CD4-positive, alpha-beta T cell treated with Interleukin-6 for 4 hours (primary cell): ENCODE measurements around the gene TMEM181.
"Not testable (repeated sequence)": the region's sequence is repeated elsewhere in the genome, so short reads cannot be mapped to it uniquely, and the experiment has no call there.

Source experiments
- DNase-seq: peaks from one replicate; pipeline ENCODE4 v3.0.0-alpha.2; 2020; ENCODE audit warnings: mixed read lengths

Gene TMEM181

DNA sequence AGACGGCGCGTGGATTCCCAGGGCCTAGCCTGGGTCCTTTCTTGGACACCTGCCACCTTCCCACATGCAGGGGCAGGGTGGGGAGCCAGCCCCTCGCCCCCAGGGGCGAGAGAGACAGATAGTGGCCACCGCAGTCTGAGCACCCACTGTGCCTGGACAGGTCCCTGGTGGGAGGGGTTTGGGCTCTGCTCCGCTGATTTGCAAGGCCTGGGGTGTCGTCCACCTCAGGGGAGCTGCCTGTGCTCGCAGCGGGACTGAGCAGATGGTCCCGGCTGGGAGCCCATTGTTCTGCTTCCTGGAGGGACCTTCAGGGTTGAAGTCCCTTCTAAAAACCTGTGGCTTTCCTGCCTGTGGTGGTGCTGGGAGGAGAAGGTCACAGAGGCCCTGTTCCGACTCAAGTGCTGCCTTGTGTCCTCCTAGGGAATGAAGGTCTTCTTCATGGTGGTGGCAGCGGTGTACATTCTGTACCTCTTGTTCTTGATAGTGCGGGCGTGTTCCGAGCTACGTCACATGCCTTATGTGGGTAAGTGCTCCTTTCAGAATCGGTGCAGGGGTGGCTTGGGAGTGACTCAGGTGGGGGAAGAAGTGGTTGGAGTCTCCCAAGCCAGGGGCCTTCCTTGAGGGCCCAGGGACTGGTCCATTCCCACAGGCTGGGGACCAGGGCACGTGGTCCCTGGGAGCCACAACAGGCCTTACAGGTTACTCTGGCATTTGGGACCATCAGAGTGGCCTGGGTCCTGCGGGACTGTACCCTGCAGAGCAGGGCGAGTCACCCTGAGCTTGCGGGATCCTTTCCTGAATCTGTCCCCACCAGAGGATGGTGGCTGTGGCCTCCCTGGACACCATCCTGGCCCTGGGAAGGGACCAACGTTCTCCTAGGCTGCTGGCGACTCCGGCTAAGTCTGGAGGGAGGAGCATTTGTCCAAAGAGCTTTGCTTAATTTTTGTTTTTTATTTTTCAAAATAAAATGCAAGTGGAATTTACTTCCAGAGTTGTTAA, 65.1 kb downstream of the TMEM181 start:
- DNase-seq = no peak

DNA sequence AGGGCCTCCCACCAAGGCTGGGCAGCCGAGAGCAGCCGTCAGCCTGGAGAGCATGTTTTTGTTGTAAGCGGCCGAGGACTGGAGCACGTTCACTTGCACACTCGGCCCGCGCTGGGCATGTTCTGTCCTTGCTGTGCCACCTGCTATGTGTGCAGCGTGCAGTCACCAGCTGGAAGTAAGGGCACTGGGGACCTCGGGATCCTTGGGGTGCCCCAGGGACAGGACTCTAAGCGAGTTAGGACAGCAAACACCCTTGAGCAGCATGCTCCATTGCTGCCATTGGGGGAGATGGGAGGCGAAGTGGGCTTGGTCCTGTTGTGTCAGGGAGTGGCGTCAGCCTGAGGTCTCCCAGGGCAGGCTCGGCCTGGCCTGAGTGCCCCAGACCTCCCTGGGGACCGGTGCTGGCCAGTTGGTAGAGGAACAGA, 66.0 kb downstream of the TMEM181 start:
- no peak for DNase-seq

GRCh38 chr6:158626360-158627167, 66.7 kb downstream of the TMEM181 start:
- no peak for DNase-seq

GRCh38 chr6:158627168-158627939, 67.5 kb downstream of the TMEM181 start:
- no peak for DNase-seq

GRCh38 chr6:158627940-158628211, 68.0 kb downstream of the TMEM181 start:
- no peak for DNase-seq

DNA sequence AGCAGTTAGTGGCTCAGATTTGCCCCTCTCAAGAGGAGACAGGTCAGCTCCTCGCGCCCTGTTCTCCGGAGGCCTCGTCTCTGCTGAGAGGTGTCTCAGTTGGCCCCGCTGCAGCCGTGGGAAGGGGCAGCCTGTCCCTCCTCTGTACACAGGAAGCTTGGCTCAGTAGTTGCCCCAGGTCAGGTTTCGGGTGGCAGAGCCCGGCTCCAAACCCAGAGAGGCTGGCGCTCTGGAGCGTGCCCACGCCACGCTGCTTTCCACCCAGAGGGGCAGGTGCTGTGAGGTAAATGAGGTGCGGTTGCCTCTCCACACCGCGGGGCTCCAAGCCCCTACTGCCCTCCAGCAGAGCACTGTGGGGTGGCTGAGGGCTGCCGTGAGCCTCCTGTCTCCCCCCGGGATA, 68.7 kb downstream of the TMEM181 start:
- DNase-seq = no peak

DNA sequence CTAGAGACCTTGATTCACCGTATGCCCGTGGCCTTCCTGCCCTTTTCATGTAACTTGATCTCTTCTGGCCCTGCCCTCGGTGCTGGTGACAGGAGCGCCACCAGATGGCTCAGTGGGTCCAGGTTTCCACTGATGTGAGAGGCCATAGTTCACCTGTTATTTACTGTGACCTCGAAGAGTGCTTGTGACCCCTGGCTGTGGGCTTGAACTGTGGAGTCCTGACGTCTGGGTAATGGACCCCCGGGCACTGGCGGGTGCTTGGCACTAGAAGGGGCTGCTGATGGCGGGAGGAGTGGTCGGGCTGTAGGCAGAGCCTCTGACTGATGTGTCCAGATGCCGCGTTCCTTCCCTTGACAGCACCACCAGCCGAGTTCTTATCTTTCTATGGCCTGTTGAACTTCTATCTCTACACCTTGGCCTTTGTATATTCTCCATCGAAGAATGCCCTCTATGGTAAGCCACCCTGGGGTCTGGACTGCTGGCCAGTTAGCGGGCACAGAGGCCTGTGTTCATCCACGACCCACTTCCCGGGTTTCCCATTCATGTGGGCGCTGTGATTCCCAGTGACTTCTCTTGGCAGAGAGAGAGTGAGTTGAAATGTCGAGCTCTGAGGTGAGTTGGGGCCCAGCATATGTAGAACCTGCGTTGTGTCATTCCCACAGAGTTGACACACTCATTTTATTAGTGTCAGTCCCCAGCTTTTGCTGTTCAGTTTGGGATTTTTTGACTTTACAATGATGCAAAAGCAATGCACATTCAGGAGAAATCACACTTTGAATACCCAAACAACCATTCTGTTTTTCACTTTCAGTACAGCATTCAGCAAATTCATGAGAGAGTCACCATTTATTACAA, 69.7 kb downstream of the TMEM181 start:
- peak; percentile 59 for DNase-seq

- no peak for DNase-seq
Measured at GRCh38 chr6:158630938-158631616, 71.2 kb downstream of the TMEM181 start.

GRCh38 chr6:158631678-158632537, 72.0 kb downstream of the TMEM181 start:
- DNase-seq = no peak

- DNase-seq = not testable (repeated sequence)
Measured at GRCh38 chr6:158632538-158633119, 72.7 kb downstream of the TMEM181 start.

DNA sequence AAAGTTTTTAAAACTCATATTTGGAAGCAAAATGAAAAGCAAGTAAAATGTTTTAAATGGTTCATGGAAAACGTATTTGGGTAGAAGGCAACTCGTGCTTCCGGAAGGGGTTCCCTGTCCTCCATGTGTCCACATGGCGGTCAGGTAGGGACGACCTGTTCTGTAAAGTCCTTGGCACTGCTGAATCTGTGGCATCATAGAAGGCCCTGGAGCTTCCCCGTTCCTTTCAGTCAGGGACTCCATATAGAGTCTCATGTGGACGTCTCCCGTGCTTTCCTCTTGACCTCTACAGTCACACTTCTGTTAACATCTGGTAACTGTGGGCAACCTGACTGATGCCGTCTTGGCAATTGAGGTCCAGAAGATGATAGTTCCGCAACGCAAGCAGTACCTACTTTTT, 73.2 kb downstream of the TMEM181 start:
- no peak for DNase-seq

DNA sequence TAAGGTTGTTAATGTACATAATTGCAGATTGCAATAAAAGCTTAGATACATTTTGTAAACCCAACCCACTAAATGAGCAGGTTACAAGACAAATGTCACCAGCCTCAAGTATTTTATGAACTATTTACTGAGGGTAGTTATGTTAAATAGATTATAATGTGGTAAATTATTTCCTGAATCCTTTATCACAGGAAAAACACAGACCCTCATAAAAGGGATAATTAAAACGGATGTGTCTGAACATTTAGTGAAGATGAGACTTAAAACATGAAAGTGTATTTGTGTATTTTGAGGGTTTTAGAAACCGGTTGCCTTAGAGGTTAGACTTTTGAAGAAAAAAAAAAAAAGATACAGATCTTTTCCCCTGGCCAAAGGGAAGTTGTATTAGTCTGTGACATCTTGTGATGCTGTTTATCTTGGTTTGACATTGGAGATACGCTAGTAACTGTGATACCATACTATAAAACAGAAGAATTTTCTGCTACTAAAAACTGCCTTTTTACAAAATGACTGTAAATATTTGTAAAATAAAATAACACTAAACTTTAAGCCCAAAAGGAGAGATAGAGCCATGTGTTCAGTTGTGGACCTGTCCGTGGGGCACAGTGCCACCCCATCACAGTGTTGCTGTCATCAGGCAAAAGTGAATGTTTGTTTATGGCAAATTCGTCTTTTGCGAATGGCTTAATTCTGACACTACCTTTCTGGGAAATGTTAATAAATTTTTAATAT, 75.0 kb downstream of the TMEM181 start:
- DNase-seq = no peak

GRCh38 chr6:158635427-158636073, 75.7 kb downstream of the TMEM181 start:
- no peak for DNase-seq

GRCh38 chr6:158636778-158637177, 76.9 kb downstream of the TMEM181 start:
- DNase-seq = no peak

- no peak for DNase-seq
Measured at GRCh38 chr6:158638324-158638854, 78.5 kb downstream of the TMEM181 start.

DNA sequence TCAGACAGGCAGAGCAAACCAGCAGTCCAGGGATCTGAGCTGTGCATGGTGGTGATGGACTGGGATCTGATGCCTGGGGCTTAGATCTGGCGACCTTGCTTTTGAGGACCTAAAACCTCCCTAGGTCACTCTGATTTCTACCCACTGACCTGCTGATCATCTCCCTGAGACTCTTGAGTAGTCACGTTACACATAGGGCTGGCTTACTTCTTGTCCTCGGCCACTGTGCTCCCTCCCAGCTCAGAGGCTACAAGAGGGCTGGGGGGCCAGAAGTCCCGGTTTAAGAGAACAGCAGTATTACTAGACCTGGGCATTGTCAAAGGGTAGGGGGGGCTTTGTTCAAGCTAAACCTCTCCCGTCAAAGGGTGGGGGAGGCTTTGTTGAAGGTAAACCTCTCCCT, 79.2 kb downstream of the TMEM181 start:
- DNase-seq = no peak

DNA sequence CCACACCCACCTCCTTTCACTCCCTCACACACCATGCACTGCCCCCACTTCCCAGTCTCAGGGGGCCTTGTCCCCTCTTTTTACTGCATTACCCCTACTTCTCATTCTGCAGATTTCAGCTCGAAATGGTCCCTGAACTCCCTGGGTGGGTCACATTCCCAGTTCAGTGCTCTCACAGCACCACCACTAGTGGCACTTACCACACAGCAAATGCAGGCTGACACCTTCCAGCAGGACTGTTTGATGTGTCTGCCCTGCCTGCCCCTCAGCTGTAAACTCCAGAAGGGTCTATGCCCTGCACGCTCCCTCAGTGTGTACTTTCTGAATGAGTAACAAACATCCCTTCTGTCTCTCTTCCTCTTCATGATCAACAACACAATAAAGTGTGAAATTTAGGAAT, 80.6 kb downstream of the TMEM181 start:
- DNase-seq = no peak

- no peak for DNase-seq
Measured at GRCh38 chr6:158642097-158642601, 82.3 kb downstream of the TMEM181 start.
